ENCODE results near the gene FBXL19.

The FBXL19 gene

DNA sequence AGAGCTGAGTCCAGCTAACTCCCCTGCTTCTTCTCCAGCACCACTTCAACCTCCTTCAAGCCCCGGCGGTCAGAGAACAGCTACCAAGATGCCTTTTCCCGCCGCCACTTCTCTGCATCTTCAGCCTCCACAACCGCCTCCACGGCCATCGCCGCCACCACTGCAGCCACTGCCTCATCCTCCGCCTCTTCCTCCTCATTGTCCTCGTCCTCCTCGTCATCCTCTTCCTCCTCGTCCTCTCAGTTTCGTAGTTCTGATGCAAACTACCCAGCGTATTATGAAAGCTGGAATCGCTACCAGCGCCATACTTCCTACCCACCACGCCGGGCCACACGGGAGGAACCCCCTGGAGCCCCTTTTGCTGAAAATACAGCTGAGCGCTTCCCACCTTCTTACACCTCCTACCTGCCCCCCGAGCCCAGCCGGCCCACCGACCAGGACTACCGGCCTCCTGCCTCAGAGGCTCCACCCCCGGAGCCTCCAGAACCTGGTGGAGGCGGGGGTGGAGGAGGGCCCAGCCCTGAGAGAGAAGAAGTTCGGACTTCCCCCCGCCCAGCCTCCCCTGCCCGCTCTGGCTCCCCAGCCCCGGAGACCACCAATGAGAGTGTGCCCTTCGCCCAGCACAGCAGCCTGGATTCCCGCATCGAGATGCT, 41.3 kb downstream of the FBXL19 start:
- no peak for DNase-seq (ENCODE audit: low read depth in 2 of 2)

DNA sequence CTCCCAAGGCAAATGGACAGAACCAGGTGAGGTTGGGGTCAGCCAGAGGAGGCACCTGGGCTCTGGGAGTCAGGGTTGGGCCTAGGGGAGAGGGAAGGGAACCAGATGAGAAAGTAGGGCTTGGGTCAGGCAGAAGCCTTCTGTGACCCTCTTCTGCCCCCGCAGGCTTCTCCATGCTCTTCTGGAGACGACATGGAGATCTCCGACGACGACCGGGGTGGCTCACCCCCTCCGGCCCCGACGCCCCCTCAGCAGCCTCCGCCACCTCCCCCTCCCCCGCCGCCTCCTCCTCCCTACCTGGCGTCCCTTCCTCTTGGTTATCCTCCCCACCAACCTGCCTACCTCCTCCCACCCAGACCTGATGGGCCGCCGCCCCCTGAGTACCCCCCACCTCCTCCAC, 42.1 kb downstream of the FBXL19 start:
- DNase-seq (ENCODE audit: low read depth in 2 of 2) = no peak

DNA sequence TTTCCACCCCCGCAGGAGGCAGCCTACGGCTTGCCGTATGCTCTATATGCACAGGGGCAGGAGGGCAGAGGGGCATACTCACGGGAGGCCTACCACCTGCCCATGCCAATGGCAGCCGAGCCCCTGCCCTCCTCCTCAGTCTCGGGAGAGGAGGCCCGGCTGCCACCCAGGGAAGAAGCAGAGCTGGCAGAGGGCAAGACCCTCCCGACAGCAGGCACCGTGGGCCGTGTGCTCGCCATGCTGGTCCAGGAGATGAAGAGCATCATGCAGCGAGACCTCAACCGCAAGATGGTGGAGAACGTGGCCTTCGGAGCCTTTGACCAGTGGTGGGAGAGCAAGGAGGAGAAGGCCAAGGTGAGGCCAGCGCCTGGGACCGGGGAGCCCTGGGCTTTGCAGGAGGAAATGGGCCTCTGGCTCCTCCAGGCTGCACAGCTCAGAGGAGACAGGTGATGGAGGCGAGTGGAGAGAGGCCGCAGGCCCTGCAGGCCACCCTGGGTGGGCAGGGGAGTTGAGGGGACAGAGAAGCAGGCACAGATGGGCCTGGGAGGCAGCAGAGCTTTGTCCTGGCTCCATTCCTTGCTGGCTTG, 42.8 kb downstream of the FBXL19 start:
- no peak for DNase-seq (ENCODE audit: low read depth in 2 of 2)

DNA sequence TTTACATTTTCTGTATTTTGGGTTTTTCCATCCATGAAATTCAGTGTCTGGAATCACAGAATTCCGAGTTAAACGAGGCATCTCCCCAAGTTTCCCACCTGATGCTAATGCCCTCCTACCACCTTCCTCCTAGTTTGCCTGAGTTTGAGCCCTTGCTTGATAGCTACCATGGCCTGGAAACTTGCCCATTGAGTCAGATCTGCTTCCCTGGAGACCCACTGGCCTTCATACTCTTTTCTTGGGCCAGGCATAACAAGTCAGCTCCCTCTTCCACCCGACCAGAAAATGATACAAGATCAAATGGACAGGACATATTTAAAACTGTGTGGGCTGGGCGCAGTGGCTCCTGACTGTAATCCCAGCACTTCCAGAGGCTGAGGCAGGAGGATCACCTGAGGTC, 44.4 kb downstream of the FBXL19 start:
- no peak for DNase-seq (ENCODE audit: low read depth in 2 of 2)

DNA sequence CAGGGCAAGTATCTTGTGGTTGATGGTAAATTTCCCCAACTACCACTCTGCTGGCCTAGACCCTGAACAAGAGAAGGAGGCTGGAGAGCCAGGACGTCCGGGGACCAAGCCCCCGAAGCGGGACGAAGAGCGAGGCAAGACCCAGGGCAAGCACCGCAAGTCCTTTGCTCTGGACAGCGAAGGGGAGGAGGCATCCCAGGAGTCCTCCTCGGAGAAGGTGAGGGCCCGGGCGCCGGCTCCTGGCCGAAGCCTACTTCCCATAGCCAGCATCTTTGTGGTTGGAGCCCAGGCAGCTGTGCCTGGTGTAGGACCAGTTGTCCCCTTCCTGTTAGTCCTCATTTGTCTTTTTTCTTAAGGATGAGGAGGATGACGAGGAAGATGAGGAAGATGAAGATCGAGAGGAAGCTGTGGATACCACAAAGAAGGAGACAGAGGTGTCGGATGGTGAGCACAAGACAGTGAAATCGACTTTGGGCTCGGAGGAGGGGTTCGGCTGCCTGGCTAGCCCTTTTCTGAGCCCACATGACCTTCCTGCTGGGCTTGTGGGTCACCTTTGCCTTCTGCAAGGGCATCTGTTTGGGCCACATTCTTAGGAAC, 46.0 kb downstream of the FBXL19 start:
- no peak for DNase-seq (ENCODE audit: low read depth in 2 of 2)

DNA sequence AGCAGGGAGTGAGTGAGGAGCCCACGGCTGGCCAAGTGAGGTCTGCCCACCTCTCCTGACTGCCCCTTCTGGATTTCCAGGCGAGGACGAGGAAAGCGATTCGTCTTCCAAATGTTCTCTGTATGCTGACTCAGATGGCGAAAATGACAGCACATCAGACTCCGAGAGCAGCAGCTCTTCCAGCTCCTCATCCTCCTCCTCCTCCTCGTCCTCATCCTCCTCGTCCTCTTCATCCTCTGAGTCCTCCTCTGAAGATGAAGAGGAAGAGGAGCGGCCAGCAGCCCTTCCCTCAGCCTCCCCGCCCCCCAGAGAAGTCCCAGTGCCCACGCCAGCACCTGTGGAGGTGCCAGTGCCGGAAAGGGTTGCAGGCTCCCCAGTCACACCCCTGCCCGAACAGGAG, 47.9 kb downstream of the FBXL19 start:
- DNase-seq (ENCODE audit: low read depth in 2 of 2) = no peak

DNA sequence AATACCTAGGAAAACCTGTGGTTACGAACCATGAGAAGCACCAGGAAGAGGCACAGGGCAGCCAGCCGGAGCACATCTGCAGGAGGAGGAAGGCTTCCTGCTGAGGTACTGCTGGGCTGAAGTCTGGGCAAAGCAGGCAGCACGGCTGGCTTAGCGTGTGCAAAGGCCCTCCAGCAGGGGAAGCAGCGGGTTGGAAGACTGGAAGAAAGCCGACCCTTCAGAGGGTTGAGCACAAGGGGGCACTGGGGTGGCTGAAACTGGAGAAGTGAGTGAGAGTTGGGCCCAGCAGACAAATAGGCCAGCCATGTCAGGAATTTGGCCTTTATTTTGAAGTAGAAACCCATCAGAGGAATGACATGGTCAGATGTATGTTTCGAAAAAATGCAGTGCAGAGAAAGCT, 49.5 kb downstream of the FBXL19 start:
- no peak for DNase-seq (ENCODE audit: low read depth in 2 of 2)

DNA sequence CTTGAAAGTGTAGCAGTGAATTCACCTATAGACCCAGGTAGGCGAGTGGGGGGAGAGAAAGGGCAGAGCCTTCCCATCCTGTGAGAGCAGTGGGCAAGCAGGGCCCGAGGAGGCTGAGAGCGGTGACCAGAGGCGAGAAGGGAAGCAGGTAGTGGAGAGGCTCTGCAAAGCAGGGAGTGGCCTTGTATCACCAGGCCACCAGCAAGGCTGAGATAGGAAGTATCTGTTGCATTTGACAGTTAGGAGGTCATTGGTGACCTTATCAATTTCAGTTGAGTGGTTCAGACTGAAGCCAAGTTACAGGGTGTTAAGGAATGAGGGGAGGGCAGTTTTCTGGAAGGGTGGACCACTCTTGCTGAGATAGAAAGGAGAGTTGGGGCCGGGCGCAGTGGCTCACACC, 51.0 kb downstream of the FBXL19 start:
- DNase-seq (ENCODE audit: low read depth in 2 of 2) = no peak

DNA sequence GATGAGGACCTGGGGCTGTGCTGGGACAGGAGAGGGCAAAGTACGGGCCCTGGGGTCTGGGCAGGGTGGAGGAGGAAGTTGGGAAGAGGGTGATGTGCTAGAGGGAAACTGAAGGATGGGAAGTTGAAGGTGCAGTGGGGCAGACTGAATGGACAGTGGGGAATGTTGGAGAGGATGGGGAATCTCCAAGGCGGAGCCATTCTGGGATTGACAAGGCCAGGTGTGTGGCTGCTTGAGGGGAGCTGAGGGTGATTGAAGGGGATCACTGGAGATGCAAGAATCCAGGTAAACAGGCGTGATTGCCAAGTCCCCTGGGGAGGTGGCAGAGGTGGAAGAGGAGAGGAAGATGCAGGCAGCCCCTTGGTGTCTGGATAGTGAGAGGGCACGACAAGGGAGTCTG, 53.1 kb downstream of the FBXL19 start:
- DNase-seq (ENCODE audit: low read depth in 2 of 2) = no peak

DNA sequence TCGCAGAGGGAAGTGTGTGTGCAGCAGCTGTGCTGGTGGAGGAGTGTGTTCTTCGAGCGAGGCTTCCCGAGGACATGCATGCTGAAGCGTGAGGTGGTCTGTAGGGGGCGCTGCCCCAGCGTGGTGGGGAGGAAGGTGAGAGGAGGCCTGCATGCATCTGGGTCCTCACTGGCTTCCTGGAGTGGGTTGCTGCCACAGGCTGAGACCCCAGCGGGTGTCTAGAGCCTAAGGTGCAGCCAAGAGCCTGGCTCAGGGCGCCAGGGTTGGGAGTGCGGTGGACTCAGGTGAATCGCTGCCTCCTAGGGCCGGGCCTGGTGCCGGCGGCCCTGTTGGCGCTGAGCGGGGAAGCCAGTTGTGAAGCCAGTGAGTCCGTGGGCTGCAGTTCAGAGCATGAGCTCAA, 54.1 kb downstream of the FBXL19 start:
- no peak for DNase-seq (ENCODE audit: low read depth in 2 of 2)

DNA sequence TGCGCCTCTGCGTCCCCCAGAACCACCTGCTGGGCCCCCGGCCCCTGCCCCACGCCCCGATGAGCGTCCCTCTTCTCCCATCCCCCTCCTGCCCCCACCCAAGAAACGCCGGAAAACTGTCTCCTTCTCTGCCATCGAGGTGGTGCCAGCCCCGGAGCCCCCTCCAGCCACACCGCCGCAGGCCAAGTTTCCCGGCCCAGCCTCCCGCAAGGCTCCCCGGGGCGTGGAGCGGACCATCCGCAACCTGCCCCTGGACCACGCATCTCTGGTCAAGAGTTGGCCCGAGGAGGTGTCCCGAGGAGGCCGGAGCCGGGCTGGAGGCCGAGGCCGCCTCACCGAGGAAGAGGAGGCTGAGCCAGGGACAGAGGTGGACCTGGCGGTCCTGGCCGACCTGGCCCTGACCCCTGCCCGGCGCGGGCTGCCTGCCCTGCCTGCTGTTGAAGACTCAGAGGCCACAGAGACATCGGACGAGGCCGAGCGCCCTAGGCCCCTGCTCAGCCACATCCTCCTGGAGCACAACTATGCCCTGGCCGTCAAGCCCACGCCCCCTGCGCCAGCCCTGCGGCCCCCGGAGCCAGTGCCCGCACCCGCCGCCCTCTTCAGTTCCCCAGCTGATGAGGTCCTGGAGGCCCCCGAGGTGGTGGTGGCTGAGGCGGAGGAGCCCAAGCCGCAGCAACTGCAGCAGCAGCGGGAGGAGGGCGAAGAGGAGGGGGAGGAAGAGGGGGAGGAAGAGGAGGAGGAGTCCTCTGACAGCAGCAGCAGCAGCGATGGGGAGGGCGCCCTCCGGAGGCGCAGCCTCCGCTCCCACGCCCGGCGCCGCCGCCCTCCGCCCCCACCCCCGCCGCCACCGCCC, 56.0 kb downstream of the FBXL19 start:
- no peak for DNase-seq (ENCODE audit: low read depth in 2 of 2)

DNA sequence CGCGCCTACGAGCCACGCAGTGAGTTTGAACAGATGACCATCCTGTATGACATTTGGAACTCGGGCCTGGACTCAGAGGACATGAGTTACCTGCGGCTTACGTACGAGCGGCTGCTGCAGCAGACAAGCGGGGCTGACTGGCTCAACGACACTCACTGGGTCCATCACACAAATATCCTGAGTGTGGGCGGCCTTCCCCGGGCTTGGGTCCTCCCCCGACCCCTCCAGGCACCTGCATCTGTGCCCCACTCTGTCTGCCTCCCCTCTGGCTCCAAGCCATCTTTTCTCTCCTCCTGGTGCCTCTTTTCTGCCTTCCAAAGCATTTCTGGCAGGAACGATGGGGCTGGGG, 56.6 kb downstream of the FBXL19 start:
- no peak for DNase-seq (ENCODE audit: low read depth in 2 of 2)

DNA sequence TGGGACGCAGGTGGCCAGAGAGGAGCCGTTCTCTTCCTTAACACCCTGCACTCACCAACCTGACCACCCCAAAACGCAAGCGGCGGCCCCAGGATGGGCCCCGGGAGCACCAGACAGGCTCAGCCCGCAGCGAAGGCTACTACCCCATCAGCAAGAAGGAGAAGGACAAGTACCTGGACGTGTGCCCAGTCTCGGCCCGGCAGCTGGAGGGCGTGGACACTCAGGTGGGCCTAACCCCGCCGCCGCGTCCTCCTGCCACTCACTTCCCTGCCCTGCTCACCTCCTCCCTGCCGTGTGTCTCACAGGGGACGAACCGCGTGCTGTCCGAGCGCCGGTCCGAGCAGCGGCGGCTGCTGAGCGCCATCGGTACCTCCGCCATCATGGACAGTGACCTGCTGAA, 57.1 kb downstream of the FBXL19 start:
- no peak for DNase-seq (ENCODE audit: low read depth in 2 of 2)

DNA sequence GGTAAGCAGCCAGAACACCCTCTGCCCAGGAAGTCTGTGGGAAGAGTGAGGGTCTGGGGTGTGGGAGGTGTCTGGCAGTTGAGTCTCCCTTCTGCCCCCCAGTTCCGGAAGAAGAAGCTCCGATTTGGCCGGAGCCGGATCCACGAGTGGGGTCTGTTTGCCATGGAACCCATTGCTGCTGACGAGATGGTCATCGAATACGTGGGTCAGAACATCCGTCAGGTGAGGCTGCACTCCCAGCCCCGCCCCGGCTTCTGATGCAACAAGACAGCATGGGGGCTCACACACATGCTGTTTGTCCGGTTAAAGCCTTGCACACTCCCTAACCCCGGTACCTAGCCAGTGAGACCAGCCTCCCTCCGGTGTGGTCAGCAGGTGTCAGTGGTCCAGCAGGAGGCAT, 57.6 kb downstream of the FBXL19 start:
- DNase-seq (ENCODE audit: low read depth in 2 of 2) = no peak

DNA sequence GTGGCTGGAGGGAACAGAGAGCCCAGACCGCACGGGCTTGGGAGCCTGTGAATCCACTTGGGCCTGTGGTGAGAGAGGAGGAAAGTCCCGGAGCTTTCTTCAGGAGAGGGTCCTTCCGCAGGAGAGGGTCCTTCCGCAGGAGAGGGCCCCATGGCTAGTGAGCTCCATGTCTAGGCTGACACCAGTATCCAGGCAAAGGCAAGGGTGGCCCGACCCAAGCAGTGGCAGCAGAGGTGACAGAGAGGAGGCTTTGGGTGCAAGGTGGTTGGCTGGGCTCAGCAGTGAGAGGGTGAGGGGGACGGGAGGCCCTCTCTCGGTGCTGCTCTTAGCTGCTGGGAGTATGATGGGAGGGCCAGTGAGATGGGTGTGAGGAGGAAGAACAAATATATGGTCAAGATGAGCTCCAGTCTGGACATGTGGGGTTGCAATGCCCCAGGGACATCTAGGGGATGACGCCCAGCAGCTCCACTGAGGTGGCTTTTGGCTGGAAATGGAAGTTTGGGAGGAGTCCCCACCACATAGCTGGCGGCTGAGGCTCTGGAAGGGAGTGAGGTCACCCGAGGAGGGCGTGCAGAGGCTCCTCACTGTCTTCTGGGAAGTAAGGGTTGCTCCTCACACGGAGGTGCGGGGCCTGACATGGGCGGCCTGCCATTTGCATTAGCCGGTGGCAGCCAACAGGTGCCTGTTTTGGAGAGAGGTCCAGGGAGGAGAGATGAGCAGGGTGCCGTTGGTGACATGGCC, 59.3 kb downstream of the FBXL19 start:
- no peak for DNase-seq (ENCODE audit: low read depth in 2 of 2)

DNA sequence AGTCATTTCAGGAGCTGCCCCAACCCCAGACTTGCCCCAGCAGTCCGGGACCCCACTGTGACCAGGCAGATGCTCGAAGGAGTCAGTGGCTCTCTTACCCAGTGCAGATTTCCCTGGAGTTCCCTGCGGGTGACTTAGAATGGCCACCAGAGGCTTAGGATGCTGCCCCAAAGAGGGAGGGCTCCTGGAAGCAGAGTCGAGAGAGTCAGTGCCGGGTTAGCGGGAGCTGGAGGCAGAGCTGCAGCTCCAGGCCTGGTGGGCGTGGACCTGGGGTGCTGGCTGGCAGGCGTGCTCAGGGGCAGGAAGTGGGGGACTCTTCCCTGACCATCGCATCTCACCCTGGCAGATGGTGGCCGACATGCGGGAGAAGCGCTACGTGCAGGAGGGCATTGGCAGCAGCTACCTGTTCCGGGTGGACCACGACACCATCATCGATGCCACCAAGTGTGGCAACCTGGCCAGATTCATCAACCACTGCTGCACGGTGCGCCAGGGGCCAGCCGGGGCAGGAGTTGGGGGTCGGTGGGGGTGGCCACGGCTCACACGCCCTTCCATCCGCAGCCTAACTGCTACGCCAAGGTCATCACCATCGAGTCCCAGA, 60.0 kb downstream of the FBXL19 start:
- no peak for DNase-seq (ENCODE audit: low read depth in 2 of 2)

DNA sequence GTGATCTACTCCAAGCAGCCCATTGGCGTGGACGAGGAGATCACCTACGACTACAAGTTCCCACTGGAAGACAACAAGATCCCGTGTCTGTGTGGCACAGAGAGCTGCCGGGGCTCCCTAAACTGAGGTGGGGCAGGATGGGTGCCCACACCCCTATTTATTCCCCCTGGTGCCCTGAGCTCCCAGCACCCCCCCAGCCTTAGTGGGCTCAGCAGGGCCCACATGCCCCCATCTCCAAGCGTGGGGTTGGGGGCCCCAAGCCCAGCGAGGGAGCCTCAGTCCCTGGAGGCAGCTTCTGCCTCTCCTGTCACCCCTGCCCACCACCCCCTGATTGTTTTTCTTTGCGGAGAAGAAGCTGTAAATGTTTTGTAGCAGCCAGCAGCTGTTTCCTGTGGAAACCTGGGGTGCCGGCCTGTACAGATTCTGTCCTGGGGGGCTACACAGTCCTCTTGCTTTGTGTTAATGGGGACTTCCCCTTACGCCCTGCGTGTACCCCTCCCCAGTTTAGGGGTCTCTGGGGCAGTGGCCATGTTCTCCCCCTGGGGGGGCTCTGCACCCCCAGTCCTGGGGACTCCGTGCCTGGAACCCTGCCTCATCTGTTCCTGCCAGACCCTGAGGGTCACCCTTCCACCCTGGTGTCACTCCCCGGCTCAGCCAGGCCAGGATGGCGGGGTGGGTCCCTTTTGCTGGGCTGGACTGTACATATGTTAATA, 60.7 kb downstream of the FBXL19 start:
- no peak for DNase-seq (ENCODE audit: low read depth in 2 of 2)

DNA sequence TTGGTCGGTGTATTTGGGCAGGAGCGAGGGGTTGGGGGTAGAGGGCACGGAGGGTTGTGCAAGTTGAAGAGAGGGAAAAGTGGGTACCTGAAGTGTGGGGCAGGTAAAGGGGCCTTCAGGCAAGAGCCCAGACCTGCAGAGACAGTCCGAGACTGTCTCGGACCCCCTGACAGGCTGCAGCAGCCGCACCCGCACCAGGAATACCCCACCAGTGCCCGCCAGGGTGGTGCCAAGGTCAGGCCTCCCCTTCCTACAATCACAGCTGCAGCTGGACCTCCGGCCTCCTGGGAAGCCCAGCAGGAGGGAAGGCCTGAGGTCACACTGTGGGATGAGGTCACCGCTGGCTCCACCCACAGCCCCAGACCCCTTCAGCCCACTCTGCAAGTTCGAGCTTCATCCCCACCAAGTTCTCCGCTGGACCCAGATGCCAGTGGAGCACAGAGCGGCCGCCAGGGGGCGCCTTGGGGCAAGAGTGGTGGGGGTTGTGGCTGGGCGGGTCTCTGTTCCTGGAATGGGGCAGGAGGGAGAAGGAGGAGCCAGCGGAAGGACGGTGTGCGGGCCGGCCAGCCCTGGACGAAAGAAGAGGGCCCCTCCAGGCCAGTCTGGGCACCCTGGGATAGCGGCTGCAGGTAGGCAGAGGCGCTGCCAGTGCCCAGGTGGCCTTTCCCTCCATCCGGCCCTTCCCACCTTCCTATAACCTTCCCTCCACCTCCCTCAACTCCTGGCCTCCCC, 61.5 kb downstream of the FBXL19 start, which contains the start of gene HSD3B7:
TSS of gene HSD3B7 (plus strand) at position 539 of the 732 bp plus-strand sequence. CDS start 452 bp downstream, outside the sequence.
- DNase-seq (ENCODE audit: low read depth in 2 of 2) = peak; percentile 50 to 64

DNA sequence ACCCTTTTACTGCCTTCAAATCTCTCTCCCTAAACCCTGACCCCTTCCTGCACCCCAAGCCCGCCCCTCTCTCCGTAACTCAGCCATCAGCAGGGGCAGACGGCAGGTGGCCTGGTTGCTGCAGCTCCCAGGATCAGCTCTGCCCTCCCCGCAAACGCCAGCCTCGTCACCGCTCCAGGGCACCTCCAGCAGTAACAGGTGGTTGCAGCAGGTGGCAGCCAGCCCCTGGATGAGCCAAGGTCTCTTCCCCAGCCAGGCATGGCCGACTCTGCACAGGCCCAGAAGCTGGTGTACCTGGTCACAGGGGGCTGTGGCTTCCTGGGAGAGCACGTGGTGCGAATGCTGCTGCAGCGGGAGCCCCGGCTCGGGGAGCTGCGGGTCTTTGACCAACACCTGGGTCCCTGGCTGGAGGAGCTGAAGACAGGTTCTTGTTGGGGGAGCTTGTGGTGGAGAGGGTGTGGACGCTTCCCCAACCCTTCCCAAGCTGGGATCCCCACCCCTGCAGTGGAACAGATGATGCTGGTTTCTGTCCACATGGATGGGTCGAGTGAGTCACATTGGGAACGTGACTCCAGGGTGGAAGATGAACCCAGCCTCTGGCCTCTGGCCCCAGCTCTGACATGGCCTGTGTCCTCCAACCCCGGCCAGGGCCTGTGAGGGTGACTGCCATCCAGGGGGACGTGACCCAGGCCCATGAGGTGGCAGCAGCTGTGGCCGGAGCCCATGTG, 62.2 kb downstream of the FBXL19 start:
- no peak for DNase-seq (ENCODE audit: low read depth in 2 of 2)
